Measurements from ENCODE around the gene NEDD9. TPM values are rescaled to one million over a fixed set of nuclear protein-coding genes. Genes with fewer than 3 reads are reported as not detected.

NEDD9 gene
- total and polyA plus RNA-seq, 10 of the 15 experiments (the other 5 are each of a cell fraction or from before 2014, with no cell fraction given), result 4.9 to 92.6 (median 14.6) TPM

- TF ChIP-seq ZZZ3 (IDR thresholded peaks at IDR 0.05; ENCODE audit: control insufficient read depth, insufficient read length, low read depth), result no peak
- TF ChIP-seq E4F1 (IDR thresholded peaks at IDR 0.05; ENCODE audit: borderline replicate concordance, partially characterized antibody), result no peak
- TF ChIP-seq, protein P1, sequence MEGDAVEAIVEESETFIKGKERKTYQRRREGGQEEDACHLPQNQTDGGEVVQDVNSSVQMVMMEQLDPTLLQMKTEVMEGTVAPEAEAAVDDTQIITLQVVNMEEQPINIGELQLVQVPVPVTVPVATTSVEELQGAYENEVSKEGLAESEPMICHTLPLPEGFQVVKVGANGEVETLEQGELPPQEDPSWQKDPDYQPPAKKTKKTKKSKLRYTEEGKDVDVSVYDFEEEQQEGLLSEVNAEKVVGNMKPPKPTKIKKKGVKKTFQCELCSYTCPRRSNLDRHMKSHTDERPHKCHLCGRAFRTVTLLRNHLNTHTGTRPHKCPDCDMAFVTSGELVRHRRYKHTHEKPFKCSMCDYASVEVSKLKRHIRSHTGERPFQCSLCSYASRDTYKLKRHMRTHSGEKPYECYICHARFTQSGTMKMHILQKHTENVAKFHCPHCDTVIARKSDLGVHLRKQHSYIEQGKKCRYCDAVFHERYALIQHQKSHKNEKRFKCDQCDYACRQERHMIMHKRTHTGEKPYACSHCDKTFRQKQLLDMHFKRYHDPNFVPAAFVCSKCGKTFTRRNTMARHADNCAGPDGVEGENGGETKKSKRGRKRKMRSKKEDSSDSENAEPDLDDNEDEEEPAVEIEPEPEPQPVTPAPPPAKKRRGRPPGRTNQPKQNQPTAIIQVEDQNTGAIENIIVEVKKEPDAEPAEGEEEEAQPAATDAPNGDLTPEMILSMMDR (IDR thresholded peaks at IDR 0.05 in 2 of 3, conservative IDR thresholded peaks at IDR 0.05 in 1 of 3; ENCODE audit: control insufficient read depth in 2 of 3, extremely low read depth in 1 of 3, insufficient read depth in 1 of 3, low read depth in 3 of 3, low read length in 3 of 3), result no peak
Observed at GRCh38 chr6:11209906-11210305, 22.6 kb downstream of the NEDD9 start (continued).

- H3K79me2 ChIP-seq (ENCODE audit: control insufficient read depth, insufficient read depth, low read length), result peaks cover 2% of the 10 kb centered on the region
- in situ Hi-C loops (cut with MboI) (no loop called here), intact Hi-C loops (cut with micrococcal nuclease; ENCODE audit: unreplicated experiment) (no loop called here)
- FAIRE-seq (no peak), ATAC-seq (no peak), DNase-seq (ENCODE audit: low read depth, low spot score) (no peak)
- CTCF ChIA-PET, result no interaction called here
- H3K36me3 ChIP-seq (ENCODE audit: control insufficient read depth in 2 of 2, insufficient read depth in 2 of 2, low read length in 1 of 2), result peaks cover 12 to 34% of the 10 kb centered on the region in 2 experiments
- SMC1A ChIA-PET (ENCODE audit: uncharacterized antibody, unreplicated experiment), result interaction anchor here (0.6 to 1.5 kb wide), 3 partner anchors 12 to 181 kb away, joined by 3 to 6 read pairs (median 3); no protein-coding TSS in a partner anchor
- H4K20me1 ChIP-seq (ENCODE audit: control insufficient read depth, insufficient read depth), result no peaks in the 10 kb centered on the region
- H3K4me2 ChIP-seq (ENCODE audit: control insufficient read depth, insufficient read depth), result no peak overlapping the region
- H3K27me3 ChIP-seq (replicated peaks in 1 of 2; ENCODE audit: control insufficient read depth in 2 of 2, insufficient read depth in 2 of 2, low read length in 1 of 2), result no peaks in the 10 kb centered on the region
- RAD21 ChIA-PET (ENCODE audit: unreplicated experiment), result interaction anchor here (1.4 kb wide), 1 partner anchor 21 kb away, joined by 3 read pairs; no protein-coding TSS in a partner anchor
- H3K9me3 ChIP-seq (replicated peaks; ENCODE audit: control insufficient read depth, insufficient read depth, low read length), result no peaks in the 10 kb centered on the region
- WGBS (ENCODE audit: insufficient coverage, insufficient replicate concordance, low lambda C conversion rate, missing lambda C conversion rate), result 99% methylated on average over 5 of the region's 5 CpGs
- no peak overlapping the region for H3K27ac ChIP-seq (ENCODE audit: control insufficient read depth, insufficient read depth)
- no TSS peak for BruUV-seq (replicated peaks)
- H2AFZ ChIP-seq (ENCODE audit: control insufficient read depth, low read depth, low read length), result no peak overlapping the region
- no peak overlapping the region for H3K9ac ChIP-seq (ENCODE audit: control insufficient read depth, insufficient read depth, low read length)
- H3K4me3 ChIP-seq, result no peak overlapping the region
- POLR2A ChIA-PET, result no interaction called here
- 0 out of 2 replicates have a peak, but pooled peaks cover 3% of the 10 kb centered on the region for H3K4me1 ChIP-seq (ENCODE audit: control insufficient read depth, insufficient read depth, low read length)
- TF ChIP-seq HCFC1 (IDR thresholded peaks at IDR 0.05; ENCODE audit: low read length) (no peak), BCLAF1 (IDR thresholded peaks at IDR 0.05) (no peak), RB1 (IDR thresholded peaks at IDR 0.05; ENCODE audit: borderline replicate concordance) (no peak), RBBP5 (conservative IDR thresholded peaks at IDR 0.05) (no peak), ATF7 (IDR thresholded peaks at IDR 0.05; ENCODE audit: low read depth) (no peak), ZZZ3 (IDR thresholded peaks at IDR 0.05; ENCODE audit: control insufficient read depth, insufficient read length, low read depth) (no peak), SP1 (IDR thresholded peaks at IDR 0.05; ENCODE audit: low read depth, low read length) (no peak), PBX3 (IDR thresholded peaks at IDR 0.05; ENCODE audit: insufficient replicate concordance, low read depth, low read length) (no peak), TAF1 (IDR thresholded peaks at IDR 0.05; ENCODE audit: borderline replicate concordance, low read depth, low read length) (no peak), TCF7 (IDR thresholded peaks at IDR 0.05; ENCODE audit: borderline replicate concordance) (no peak)
- TF ChIP-seq, protein P2, sequence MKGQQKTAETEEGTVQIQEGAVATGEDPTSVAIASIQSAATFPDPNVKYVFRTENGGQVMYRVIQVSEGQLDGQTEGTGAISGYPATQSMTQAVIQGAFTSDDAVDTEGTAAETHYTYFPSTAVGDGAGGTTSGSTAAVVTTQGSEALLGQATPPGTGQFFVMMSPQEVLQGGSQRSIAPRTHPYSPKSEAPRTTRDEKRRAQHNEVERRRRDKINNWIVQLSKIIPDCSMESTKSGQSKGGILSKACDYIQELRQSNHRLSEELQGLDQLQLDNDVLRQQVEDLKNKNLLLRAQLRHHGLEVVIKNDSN (IDR thresholded peaks at IDR 0.05; ENCODE audit: borderline replicate concordance, extremely low read length, insufficient read depth, low read depth, low read length), result no peak
Observed at GRCh38 chr6:11209369-11209768, 23.1 kb downstream of the NEDD9 start.

Measured in GM12878 (cell line).